ENCODE results near the gene OR5C1.

Gene OR5C1

GRCh38 chr9:122819791-122820489, 31.2 kb downstream of the OR5C1 start:
- TF ChIP-seq RAD21 (IDR thresholded peaks at IDR 0.05; ENCODE audit: low read depth) (no peak), EGR1 (IDR thresholded peaks at IDR 0.05) (no peak), NFIC (IDR thresholded peaks at IDR 0.05) (no peak), TEAD4 (IDR thresholded peaks at IDR 0.05) (no peak), TAF1 (IDR thresholded peaks at IDR 0.05; ENCODE audit: low read depth) (no peak), MAX (IDR thresholded peaks at IDR 0.05) (no peak), ZBTB7A (IDR thresholded peaks at IDR 0.05; ENCODE audit: low read depth) (no peak), EP300 (IDR thresholded peaks at IDR 0.05; ENCODE audit: borderline replicate concordance) (no peak), FOXM1 (IDR thresholded peaks at IDR 0.05; ENCODE audit: borderline replicate concordance, low read depth) (no peak), USF1 (IDR thresholded peaks at IDR 0.05) (no peak), TCF12 (IDR thresholded peaks at IDR 0.05; ENCODE audit: low read depth) (no peak), REST (IDR thresholded peaks at IDR 0.05; ENCODE audit: low read depth) (no peak), CEBPB (IDR thresholded peaks at IDR 0.05) (no peak), YY1 (IDR thresholded peaks at IDR 0.05; ENCODE audit: low read depth) (no peak), CREB1 (IDR thresholded peaks at IDR 0.05; ENCODE audit: low read depth) (no peak)

GRCh38 chr9:122820490-122820845, 31.7 kb downstream of the OR5C1 start:
- TF ChIP-seq YY1 (IDR thresholded peaks at IDR 0.05; ENCODE audit: low read depth) (no peak), FOXM1 (IDR thresholded peaks at IDR 0.05; ENCODE audit: borderline replicate concordance, low read depth) (no peak), CREB1 (IDR thresholded peaks at IDR 0.05; ENCODE audit: low read depth) (no peak), EP300 (IDR thresholded peaks at IDR 0.05; ENCODE audit: borderline replicate concordance) (no peak), MAX (IDR thresholded peaks at IDR 0.05) (no peak), TAF1 (IDR thresholded peaks at IDR 0.05; ENCODE audit: low read depth) (no peak), TCF12 (IDR thresholded peaks at IDR 0.05; ENCODE audit: low read depth) (no peak), ZBTB7A (IDR thresholded peaks at IDR 0.05; ENCODE audit: low read depth) (no peak), REST (IDR thresholded peaks at IDR 0.05; ENCODE audit: low read depth) (no peak), TEAD4 (IDR thresholded peaks at IDR 0.05) (no peak), EGR1 (IDR thresholded peaks at IDR 0.05) (no peak), USF1 (IDR thresholded peaks at IDR 0.05) (no peak), NFIC (IDR thresholded peaks at IDR 0.05) (no peak), RAD21 (IDR thresholded peaks at IDR 0.05; ENCODE audit: low read depth) (no peak), CEBPB (IDR thresholded peaks at IDR 0.05) (no peak)

GRCh38 chr9:122821278-122821943, 32.7 kb downstream of the OR5C1 start:
- no peak for TF ChIP-seq REST (IDR thresholded peaks at IDR 0.05; ENCODE audit: low read depth)
- no peak for TF ChIP-seq FOXM1 (IDR thresholded peaks at IDR 0.05; ENCODE audit: borderline replicate concordance, low read depth)
- TF ChIP-seq YY1 (IDR thresholded peaks at IDR 0.05; ENCODE audit: low read depth), result no peak
- TF ChIP-seq TAF1 (IDR thresholded peaks at IDR 0.05; ENCODE audit: low read depth), result no peak
- TF ChIP-seq TEAD4 (IDR thresholded peaks at IDR 0.05), result no peak
- no peak for TF ChIP-seq CEBPB (IDR thresholded peaks at IDR 0.05)
- no peak for TF ChIP-seq CREB1 (IDR thresholded peaks at IDR 0.05; ENCODE audit: low read depth)
- TF ChIP-seq NFIC (IDR thresholded peaks at IDR 0.05), result no peak
- TF ChIP-seq EP300 (IDR thresholded peaks at IDR 0.05; ENCODE audit: borderline replicate concordance), result no peak
- no peak for TF ChIP-seq MAX (IDR thresholded peaks at IDR 0.05)
- TF ChIP-seq USF1 (IDR thresholded peaks at IDR 0.05), result no peak
- no peak for TF ChIP-seq TCF12 (IDR thresholded peaks at IDR 0.05; ENCODE audit: low read depth)
- no peak for TF ChIP-seq ZBTB7A (IDR thresholded peaks at IDR 0.05; ENCODE audit: low read depth)
